Measurements from ENCODE around the gene RPL10.
A peak's percentile ranks its signal among the peaks of the same experiment; 100 is the strongest.

RPL10 gene

GRCh38 chrX:154430916-154431315 is 32.7 kb downstream of the RPL10 start:
- no peak for DNase-seq (ENCODE audit: low read depth)

- DNase-seq (ENCODE audit: low read depth): no peak
These were observed 33.2 kb downstream of the RPL10 start for GRCh38 chrX:154431341-154431740.

DNA sequence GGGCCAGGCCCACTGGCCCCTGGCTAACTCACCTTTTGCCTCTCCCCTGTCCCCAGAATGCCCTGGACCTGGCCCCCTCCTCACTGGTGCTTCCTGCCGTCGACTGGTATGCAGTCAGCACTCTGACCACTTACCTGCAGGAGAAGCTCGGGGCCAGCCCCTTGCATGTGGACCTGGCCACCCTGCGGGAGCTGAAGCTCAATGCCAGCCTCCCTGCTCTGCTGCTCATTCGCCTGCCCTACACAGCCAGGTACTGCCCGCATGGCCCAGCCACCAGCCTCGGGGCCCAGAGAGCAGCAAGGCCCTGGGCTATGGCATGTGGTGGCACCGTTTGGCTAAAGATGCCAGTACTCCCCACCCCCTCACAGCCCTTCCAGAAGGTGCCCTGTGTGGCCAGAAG is 34.0 kb downstream of the RPL10 start:
- no peak for DNase-seq (ENCODE audit: low read depth)

- DNase-seq (ENCODE audit: low read depth): no peak
These were observed 35.4 kb downstream of the RPL10 start for GRCh38 chrX:154433605-154434004.

DNA sequence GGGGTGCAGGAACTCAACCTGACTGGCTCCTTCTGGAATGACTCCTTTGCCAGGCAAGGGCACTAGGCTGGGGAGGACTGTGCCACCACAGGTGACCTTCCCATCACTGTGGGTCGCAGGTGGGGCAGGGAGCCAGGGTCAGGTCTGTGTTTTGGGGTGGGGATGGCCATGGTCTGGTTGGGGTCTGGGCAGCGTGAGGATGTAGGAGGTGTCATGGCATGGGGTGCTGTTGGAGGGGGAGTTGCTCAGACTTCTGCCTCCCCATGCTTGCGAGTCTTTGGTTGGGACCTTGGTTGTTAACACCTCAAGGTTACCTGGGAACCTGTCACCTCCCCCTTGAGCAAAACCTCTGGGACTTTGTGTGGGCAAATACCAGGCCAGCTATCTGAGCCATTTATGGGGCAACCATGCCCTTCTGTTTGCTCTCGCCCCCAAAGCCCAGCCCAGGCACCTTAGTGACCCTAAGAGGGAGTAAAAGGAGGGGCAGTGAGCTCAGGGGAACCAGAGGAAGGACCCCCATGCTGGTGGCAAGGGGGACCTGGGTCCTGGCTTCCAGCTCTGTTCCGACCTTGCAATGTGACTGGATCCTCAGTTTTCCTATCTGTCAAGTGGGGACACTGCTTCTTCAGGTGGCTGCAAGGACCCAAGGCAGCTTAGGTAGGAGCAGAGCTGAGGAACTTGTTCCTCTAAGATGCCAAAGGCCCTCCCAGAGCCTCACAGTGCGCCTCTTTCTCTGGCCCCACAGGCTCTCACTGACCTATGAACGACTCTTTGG is 36.4 kb downstream of the RPL10 start:
- no peak for DNase-seq (ENCODE audit: low read depth)

GRCh38 chrX:154435171-154435733 is 37.1 kb downstream of the RPL10 start:
- no peak for DNase-seq (ENCODE audit: low read depth)

GRCh38 chrX:154436374-154436982 is 38.3 kb downstream of the RPL10 start:
- peak; percentile 56 for DNase-seq (ENCODE audit: low read depth)

DNA sequence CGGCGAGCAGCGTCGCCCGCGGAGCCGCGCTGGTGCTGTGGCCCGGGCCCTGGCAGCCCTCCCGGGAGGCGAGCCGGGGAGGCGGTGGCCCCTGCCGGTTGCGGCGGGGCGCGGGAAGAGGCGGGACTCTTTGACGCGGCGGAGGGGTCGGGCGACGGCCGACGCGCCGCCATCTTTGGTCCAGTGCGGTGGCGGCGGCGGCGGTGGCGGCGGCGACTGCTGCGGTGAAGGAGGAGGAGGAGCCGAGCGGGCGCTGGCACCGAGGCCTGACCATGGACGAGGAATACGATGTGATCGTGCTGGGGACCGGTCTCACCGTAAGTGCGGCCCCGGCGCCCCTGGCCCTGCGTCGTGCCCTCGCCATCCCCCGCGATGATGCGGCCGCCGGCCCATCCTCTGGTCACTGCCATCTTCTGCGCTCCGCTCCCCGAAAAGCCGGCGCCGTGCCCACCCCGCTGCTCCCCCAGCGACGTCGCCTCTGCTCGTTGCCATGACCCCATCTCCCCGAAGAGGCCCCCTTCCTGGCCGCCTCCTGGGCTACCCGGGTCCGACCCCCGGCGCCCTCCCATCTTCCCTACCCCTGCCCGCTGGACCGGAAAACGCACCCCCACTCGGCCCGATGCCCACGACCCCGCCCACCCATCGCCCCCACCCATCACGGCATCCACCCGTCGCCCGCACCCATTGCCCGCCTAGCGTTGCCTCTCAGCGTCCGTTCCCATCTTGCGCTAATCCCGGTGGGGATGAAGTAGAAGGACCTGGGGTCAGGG is 39.0 kb downstream of the RPL10 start, which contains the start of gene GDI1:
Gene GDI1 (plus strand): TSS at position 172 of the 770 bp plus-strand sequence. CDS start 101 bp downstream, at position 273.
- peak; percentile 46 for DNase-seq (ENCODE audit: low read depth)

DNA sequence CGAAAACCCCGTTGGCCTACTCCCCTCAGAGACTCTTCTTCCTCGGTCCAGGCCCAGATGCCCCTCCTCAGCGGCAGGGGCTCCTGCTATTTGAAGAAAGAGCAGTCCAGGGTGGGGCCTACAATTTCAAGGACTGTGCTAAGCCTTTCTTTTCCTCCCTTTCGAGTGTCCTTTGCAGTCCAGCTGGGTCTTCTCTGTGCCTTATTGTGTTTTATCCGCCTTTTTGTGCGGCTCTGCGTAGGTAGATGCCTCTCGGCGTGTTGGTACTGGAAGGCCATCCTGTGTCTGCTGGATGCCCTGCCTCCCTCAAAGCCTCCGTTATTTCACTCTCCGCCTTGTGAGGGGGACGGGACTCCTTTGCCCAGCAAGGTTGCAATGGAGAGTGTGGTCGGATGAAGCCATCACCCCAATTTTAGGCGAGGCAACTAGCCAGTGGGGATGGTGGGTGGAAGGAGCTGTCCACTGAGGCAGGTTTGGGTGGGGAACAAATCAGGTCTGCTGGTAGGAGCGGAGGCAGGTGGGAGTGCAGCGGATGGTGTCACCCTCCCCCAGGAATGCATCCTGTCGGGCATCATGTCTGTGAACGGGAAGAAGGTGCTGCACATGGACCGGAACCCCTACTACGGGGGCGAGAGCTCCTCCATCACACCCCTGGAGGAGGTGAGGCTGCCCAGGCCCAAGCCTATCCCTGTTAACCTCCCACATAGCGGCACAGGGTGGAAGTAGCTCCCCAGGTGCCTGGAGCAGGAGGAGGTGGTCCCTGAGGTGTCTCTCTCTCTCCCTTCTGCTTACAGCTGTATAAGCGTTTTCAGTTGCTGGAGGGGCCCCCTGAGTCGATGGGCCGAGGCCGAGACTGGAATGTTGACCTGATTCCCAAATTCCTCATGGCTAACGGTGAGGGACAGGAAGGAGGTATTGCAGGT is 40.1 kb downstream of the RPL10 start:
- no peak for DNase-seq (ENCODE audit: low read depth)

DNA sequence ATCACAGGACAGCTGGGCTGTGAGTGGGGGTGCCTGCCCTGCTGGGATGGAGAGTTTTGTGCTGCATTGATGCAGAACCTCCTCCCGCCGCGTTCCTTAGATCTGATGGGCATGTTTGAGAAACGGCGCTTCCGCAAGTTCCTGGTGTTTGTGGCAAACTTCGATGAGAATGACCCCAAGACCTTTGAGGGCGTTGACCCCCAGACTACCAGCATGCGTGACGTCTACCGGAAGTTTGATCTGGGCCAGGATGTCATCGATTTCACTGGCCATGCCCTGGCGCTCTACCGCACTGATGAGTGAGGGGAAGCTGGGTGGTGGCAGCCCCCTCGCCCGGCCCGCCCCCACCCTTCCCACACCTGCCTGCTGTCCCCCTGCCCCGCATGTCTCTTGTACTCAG is 41.7 kb downstream of the RPL10 start:
- DNase-seq (ENCODE audit: low read depth): no peak

- DNase-seq (ENCODE audit: low read depth): no peak
These were observed 42.6 kb downstream of the RPL10 start for GRCh38 chrX:154440623-154441357.

GRCh38 chrX:154441564-154441963 is 43.4 kb downstream of the RPL10 start:
- no peak for DNase-seq (ENCODE audit: low read depth)

DNA sequence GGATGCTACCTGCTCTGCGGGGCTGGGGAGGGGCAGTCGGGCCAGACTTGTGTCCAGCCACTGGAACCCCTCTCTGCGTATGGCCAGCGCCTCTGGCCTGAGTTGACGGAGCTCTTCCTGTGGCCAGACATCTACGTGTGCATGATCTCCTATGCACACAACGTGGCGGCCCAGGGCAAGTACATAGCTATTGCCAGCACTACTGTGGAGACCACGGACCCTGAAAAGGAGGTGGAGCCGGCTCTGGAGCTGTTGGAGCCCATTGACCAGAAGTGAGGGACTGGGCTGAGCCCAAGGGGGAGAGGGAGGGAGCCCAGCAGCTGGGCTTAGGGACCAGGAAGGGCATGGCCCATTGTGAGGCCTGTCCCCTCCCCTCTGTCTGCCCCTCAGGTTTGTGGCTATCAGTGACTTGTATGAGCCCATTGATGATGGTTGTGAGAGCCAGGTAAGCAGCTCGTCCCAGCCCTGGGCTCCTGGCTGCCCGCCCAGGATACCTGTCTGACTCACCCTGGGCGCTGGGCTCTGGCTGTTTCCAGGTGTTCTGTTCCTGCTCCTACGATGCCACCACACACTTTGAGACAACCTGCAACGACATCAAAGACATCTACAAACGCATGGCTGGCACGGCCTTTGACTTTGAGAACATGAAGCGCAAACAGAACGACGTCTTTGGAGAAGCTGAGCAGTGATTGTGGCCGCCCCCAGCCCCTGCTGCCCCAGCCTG is 44.0 kb downstream of the RPL10 start:
- DNase-seq (ENCODE audit: low read depth): no peak

- DNase-seq (ENCODE audit: low read depth): no peak
These were observed 45.3 kb downstream of the RPL10 start for GRCh38 chrX:154443479-154443910.

- DNase-seq (ENCODE audit: low read depth): peak; percentile 61
These were observed 46.0 kb downstream of the RPL10 start, which contains the start of gene FAM50A for GRCh38 chrX:154443992-154444754. Gene FAM50A, plus strand, starts transcription at chrX:154444141. Its CDS starts 95 bp downstream, at chrX:154444236.

GRCh38 chrX:154444755-154445246 is 46.6 kb downstream of the RPL10 start:
- no peak for DNase-seq (ENCODE audit: low read depth)

DNA sequence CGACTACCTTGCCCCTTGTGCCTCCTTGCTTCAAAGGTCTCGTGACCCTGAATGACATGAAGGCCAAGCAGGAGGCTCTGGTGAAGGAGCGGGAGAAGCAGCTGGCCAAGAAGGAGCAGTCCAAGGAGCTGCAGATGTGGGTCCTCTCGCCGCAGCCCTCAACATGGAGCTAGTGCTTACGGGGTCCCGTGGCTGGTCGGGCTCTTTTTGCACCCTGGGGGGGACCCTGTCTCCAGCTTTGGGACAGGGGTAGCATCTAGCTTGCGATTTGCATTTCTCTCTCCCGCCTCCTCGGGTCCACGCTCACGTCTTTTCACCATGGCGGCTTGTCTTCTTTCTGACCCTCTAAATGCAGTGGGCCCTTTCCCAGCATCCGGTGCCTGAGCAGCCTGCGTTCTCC is 47.6 kb downstream of the RPL10 start:
- no peak for DNase-seq (ENCODE audit: low read depth)

GRCh38 chrX:154446430-154446829 is 48.3 kb downstream of the RPL10 start:
- DNase-seq (ENCODE audit: low read depth): no peak

- no peak for DNase-seq (ENCODE audit: low read depth)
These were observed 50.3 kb downstream of the RPL10 start for GRCh38 chrX:154448484-154448883.
